Measurements from ENCODE around the gene DHRS2. TPM values are rescaled to one million over a fixed set of nuclear protein-coding genes. Genes with fewer than 3 reads are reported as not detected.

Gene DHRS2
- total and polyA plus RNA-seq, 2 of the 13 experiments (the other 11 are each of a cell fraction or from before 2014, with no cell fraction given) = 1,621 to 3,021 TPM

GRCh38 chr14:23613242-23614070 is 22.7 kb upstream of the DHRS2 start (continued):
- no peak; the same call in 1 of the 2 replicates for TF ChIP-seq WIZ (CRISPR knock-in tag; IDR thresholded peaks at IDR 0.05)
- peak; percentile 45; the same call in 1 of the 2 replicates for TF ChIP-seq PRDM15 (CRISPR knock-in tag; IDR thresholded peaks at IDR 0.05)
- peak; percentile 81; the same call in 1 of the 2 replicates for TF ChIP-seq MIER2 (CRISPR knock-in tag; IDR thresholded peaks at IDR 0.05)
- TF ChIP-seq HNRNPL (IDR thresholded peaks at IDR 0.05; ENCODE audit: low read depth, low read length) = no peak
- no peak for TF ChIP-seq NFIB (CRISPR knock-in tag; IDR thresholded peaks at IDR 0.05; ENCODE audit: borderline replicate concordance)
- no peak for TF ChIP-seq IKZF1 (IDR thresholded peaks at IDR 0.05)
- TF ChIP-seq, protein P1, sequence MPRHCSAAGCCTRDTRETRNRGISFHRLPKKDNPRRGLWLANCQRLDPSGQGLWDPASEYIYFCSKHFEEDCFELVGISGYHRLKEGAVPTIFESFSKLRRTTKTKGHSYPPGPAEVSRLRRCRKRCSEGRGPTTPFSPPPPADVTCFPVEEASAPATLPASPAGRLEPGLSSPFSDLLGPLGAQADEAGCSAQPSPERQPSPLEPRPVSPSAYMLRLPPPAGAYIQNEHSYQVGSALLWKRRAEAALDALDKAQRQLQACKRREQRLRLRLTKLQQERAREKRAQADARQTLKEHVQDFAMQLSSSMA (CRISPR knock-in tag; IDR thresholded peaks at IDR 0.05) = no peak
- no peak for TF ChIP-seq MTF2 (CRISPR knock-in tag; IDR thresholded peaks at IDR 0.05; ENCODE audit: borderline replicate concordance)
- TF ChIP-seq ZSCAN20 (CRISPR knock-in tag; IDR thresholded peaks at IDR 0.05; ENCODE audit: borderline replicate concordance) = no peak
- TF ChIP-seq TSC22D2 (CRISPR knock-in tag; IDR thresholded peaks at IDR 0.05; ENCODE audit: borderline replicate concordance) = no peak; the same call in 1 of the 2 replicates
- TF ChIP-seq ZMAT5 (CRISPR knock-in tag; IDR thresholded peaks at IDR 0.05; ENCODE audit: borderline replicate concordance, low read depth) = no peak
- TF ChIP-seq ZNF383 (CRISPR knock-in tag; IDR thresholded peaks at IDR 0.05; ENCODE audit: borderline replicate concordance) = no peak
- no peak; the same call in 1 of the 2 replicates for TF ChIP-seq ZNF20 (CRISPR knock-in tag; IDR thresholded peaks at IDR 0.05)
- TF ChIP-seq REST (IDR thresholded peaks at IDR 0.05; ENCODE audit: borderline replicate concordance in 1 of 2, low read depth in 1 of 2, low read length in 2 of 2) = no peak; a peak in 1 of 4 replicates
- TF ChIP-seq ZNF614 (CRISPR knock-in tag; IDR thresholded peaks at IDR 0.05; ENCODE audit: borderline replicate concordance) = peak; percentile 99
- no peak; the same call in 1 of the 2 replicates for TF ChIP-seq ZNF225 (CRISPR knock-in tag; IDR thresholded peaks at IDR 0.05)
- no peak for TF ChIP-seq ZNF513 (CRISPR knock-in tag; conservative IDR thresholded peaks at IDR 0.05)

All from HepG2 (cell line).